Glomerular visceral epithelial cell (primary cell): ENCODE measurements around the gene BNIP5.

Experiments used
- DNase-seq: peaks from one replicate; pipeline ENCODE4 v3.0.0-alpha.2; 2016; ENCODE audit errors: extremely low spot score

BNIP5 gene

GRCh38 chr6:36292170-36292569 is 44.5 kb downstream of the BNIP5 start:
- no peak for DNase-seq

GRCh38 chr6:36290668-36291620 is 45.7 kb downstream of the BNIP5 start:
- peak; percentile 39 for DNase-seq

DNA sequence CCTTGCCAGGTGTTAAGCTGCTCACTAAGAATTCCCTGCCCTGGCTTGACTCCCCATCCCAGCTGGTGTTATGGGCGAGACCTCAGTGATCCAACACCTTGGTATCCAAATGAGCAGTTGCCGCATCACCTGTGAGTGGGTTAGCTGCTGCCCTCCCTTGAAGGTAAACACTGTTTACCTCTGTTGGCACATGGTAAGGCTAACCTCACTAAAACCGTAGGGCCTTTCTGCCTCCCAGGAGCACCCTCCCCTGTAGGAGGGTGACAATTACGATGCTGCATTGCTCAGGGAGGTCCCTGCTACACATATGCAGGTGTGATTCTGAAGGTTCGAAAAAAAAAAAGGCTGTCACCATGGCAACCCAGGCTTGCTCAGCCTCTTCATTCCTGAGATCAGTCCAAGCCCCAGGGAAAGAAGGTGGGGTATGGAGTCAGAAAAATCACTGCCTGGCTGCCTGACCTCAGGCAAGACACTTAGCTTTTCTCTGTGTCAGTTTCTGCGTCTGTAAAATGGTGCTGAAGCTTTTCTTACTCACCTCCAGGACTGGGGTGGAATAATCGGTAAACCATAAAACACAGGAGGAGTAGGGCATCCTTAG is 47.3 kb downstream of the BNIP5 start:
- peak; percentile 11 for DNase-seq

GRCh38 chr6:36286858-36287257 is 49.8 kb downstream of the BNIP5 start:
- DNase-seq: no peak

- no peak for DNase-seq
Observed at GRCh38 chr6:36285797-36286196, 50.9 kb downstream of the BNIP5 start.

DNA sequence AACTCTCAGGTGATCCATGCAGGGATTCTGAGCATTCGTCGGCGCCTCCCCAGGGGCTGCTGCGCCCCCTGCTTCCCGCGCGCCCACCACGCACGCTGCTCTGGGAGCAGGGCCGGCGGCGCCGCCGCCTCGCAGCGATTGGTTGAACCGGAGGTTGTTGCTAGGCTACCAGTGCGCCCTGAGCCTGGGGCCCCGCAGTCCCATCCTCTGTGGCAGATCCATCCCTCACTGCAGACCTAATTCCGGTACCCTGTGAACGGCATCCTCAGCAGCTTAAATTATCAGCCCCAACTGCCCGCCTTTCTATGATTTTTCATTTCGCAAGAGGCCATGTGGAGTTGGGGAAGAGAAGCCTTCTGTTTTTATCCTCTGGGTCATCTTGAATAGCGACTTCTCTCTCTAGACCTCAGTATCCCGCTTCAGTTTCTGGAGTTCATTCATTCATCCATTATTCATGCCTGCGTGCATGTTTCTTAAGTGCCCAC is 51.5 kb downstream of the BNIP5 start:
- DNase-seq: no peak

- no peak for DNase-seq
Observed at GRCh38 chr6:36284359-36284758, 52.3 kb downstream of the BNIP5 start.

- DNase-seq: no peak
Observed at GRCh38 chr6:36283608-36284007, 53.1 kb downstream of the BNIP5 start.

- no peak for DNase-seq
Observed at GRCh38 chr6:36280983-36281382, 55.7 kb downstream of the BNIP5 start.

- no peak for DNase-seq
Observed at GRCh38 chr6:36280467-36280866, 56.2 kb downstream of the BNIP5 start.

DNA sequence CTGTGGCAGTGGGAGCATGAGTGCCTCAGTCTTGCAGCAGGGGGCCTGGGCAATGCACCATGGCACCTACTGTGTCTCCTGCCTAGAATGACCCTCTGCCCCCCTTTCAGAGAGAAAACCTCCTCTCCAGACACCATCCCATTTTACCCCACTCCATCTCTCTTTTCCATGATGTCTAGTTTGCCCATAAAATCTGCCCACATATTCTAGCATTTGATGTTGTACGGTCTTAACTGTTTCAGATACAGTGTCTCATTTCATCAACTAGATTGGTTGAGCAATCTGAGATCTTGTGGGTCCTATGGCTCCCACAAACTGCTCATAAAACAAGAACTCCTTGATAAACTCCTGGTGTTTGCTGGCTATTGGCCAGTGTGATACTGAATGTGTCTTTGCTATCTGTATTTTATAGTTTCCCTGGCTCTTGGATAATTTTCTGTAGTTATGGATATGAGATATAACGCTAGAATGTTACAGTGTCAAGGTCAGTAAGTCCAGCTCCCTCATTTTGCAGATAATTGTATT is 58.7 kb downstream of the BNIP5 start:
- no peak for DNase-seq

DNA sequence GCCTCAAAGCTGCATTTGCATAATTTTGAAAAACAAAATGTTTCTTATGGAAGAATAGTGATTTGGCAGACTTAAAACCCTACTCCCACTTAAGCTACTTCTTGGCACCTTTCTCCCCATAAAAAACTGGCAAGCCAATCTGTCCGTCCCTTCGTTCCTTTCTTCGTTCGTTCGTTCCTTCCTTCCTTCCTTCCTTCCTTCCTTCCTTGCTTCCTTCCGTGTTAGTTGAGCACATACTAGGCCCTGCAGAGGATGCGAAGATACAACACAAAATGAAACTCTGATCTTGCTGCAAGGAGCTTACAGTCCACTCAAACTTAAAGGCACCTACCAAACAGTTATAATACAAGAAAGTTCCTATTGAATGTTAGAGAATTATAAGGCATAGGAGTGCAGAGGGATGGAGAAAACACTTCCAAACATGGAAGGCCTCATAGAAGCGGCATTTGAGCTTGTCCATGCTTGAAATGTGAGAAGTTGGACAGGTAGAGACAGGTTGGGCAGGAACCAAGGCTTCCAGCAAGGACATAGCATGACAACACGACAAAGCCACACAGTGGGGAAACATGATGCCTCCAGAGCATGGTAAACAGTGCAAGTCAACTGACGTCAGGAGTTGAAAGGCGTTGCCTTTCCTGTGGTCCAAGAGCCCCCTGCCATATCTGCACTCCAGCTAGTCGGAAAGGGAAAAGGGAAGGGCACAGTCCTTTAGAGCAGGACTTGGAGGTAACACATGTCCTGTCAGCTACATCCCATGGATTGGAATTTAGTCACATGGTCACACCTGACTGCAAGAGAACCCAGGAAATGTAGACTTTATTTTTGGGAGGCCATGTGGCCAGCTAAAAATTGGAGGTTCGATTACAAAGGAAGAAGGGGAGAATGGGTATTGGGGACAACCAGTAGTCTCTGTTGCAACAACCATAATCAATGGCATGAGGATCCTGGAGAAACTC is 59.8 kb downstream of the BNIP5 start:
- no peak for DNase-seq

GRCh38 chr6:36273802-36274514 is 62.7 kb downstream of the BNIP5 start:
- DNase-seq: no peak

GRCh38 chr6:36273067-36273466 is 63.6 kb downstream of the BNIP5 start:
- no peak for DNase-seq

DNA sequence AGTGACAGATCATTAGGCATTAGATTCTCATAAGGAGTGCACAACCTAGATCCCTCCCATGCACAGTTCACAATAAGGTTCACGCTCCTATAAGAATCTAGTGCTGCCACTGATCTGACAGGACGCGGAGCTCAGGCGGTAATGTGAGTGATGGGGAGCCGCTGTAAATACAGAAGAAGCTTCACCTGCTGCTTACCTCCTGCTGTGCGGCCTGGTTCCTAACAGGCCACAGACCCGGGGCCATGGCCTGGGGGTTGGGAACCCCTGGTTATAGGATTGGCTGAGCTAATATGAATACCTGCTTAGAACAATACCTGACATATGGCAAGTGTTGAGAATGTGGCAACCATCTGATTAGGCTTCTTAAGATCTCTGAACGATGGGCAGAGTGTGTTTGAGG is 64.5 kb downstream of the BNIP5 start:
- no peak for DNase-seq

DNA sequence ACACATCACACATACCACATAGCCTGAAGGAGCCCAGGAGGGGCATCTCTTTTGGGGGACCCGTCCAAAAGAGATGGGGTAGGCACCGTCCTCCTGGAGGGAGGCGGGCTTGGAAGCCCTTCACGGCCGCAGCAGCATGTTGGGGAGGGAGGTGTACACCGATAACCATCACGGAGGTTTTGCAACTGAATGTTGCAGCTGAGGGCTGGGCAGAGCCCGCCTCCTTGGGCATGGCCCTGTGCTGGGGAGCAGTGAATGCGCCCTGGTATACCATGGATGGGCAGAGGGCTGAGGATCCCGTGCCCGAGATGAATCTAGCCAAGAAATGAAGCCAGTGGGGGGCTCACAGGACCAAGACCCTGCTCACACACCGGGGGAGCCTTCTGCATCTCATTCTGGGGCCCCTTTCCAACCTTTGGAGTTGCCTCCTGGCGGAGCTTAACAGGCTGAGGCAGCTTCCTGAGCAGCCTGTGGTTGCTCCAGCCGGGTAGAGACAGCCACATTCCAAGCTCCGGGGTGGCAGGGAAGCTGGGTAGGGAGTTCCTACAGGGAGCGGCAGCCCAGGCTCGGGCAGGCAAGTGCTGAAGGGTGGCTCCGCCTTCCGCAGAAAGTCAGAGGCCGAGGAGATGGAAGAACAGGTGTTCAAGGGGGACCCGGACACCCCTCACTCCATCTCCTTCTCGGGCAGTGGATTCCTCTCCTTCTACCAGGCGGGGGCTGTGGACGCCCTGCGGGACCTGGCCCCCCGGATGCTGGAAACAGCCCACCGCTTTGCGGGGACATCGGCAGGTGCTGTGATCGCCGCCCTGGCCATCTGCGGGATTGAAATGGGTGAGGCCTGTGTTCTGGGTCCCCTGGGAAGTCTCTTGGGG is 66.6 kb downstream of the BNIP5 start, which contains the start of gene PNPLA1:
Gene PNPLA1, plus strand, starts transcription at position 227 of the 872 bp plus-strand sequence. Its CDS starts 400 bp downstream, at position 627.
- no peak for DNase-seq

- DNase-seq: no peak
Observed at GRCh38 chr6:36268478-36269275, 68.0 kb downstream of the BNIP5 start.

DNA sequence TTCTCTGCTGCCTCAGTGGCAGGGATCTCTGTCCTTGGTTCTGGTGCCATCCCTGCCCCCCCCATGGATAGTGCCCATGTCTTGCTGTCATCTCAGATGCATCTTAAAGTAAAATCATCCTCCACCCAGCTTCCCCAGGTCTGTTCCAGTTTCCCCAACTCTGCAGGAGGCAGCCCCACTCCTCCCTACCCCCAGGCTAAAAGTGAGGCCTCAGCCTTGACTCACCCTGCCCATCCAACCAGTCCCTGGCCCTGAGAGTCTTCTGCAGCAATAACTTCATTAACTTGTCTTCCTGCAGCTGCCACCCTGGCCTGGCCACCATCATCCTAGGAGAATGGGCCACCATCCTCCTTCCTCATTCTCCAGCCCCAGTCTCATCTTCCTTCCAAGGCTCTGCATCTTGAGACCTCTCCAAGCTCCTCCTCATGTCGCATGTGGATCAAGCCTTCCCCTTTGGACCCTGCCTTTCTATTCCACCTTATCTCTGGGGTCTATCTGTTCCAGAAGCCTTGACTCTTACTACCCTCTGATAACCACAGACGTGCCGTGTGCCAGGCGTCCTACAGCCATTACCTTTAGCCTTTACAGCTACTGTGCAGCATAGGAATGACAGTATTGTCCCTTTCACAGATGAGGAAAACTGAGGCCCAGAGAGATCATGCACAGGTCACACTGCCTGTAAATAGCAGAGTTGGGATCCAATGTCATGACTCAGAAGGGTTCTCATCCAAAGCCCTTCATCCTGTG is 68.8 kb downstream of the BNIP5 start:
- DNase-seq: no peak
